Mucosa of descending colon (tissue), 3 donors: Measurements from ENCODE around the gene PHTF1. TPM values are rescaled to one million over a fixed set of nuclear protein-coding genes. Genes with fewer than 3 reads are reported as not detected.

Experiments used
- ATAC-seq: fragments of 200-7000 bp; cut with Tn5 transposase; one replicate; pipeline ENCODE4 v1.9.1; 2020; ENCODE audit warnings: mild to moderate bottlenecking, moderate library complexity
- DNase-seq, 3 donors: peaks; one replicate each; pipeline ENCODE4 v3.0.0-alpha.2; 2020
- H3K36me3 ChIP-seq: fragments of 200-600 bp; one replicate; pipeline ENCODE4 v1.8.0; 2021; ENCODE audit warnings: low read depth, mild to moderate bottlenecking
- H3K4me1 ChIP-seq: fragments of 200-600 bp; one replicate; pipeline ENCODE4 v1.8.0; 2021; ENCODE audit warnings: low read depth, mild to moderate bottlenecking
- H3K4me3 ChIP-seq: fragments of 200-600 bp; one replicate; pipeline ENCODE4 v1.8.0; 2021; ENCODE audit warnings: mild to moderate bottlenecking
- H3K9me3 ChIP-seq: fragments of 200-600 bp; one replicate; pipeline ENCODE4 v1.8.0; 2021; ENCODE audit warnings: mild to moderate bottlenecking
- CTCF ChIP-seq: fragments of 200-600 bp; IDR thresholded peaks from one replicate; pipeline ENCODE4 v1.8.0; 2022; ENCODE audit warnings: antibody characterized with exemption, mild to moderate bottlenecking
- intact Hi-C, 2 donors: fragments of 100-400 bp; cut with DNase I in 1 of 2; cut with micrococcal nuclease in 1 of 2; formaldehyde crosslinking; loops; one replicate each; pipeline versions ENCODE4 v1.11.0 to v1.11.1; 2022; cut with DNase I, micrococcal nuclease
- total RNA-seq, 3 donors: library from RNA; stranded (reverse); fragmentation: NEBNext Ultra II Directional in 2 of 3; extraction: Animal tissue kit (Norgen Biotek cat#: 25700) in 2 of 3; gene quantifications; one replicate each; pipeline versions ENCODE4 v1.2.1 to v1.2.4, GENCODE V29; 2021 to 2023
- donor health status: DM: no; HTN: no; CAD: no; lungs with moderate emphysema.
- donor health status: DM: no; HTN: no; CAD: no.
- donor health status: DM: no; HTN: yes; CAD: no.

The PHTF1 gene
- total RNA-seq, 3 donors from 2014 or later: 8.7 to 14.6 (median 10.8) TPM

GRCh38 chr1:113802367-113803007 lies 43.2 kb upstream of the PHTF1 start:
- TF ChIP-seq CTCF: no peak
- DNase-seq (no peak), ATAC-seq (no peak)
- Histone ChIP-seq H3K9me3 (no peaks in the 10 kb centered on the region), H3K4me1 (peaks cover 24% of the 10 kb centered on the region), H3K36me3 (no peaks in the 10 kb centered on the region), H3K4me3 (no peak overlapping the region)
- intact Hi-C loops: no loop called here

GRCh38 chr1:113800487-113800886 lies 41.2 kb upstream of the PHTF1 start:
- H3K4me1 ChIP-seq: peaks cover 22% of the 10 kb centered on the region

GRCh38 chr1:113797472-113797871 lies 38.2 kb upstream of the PHTF1 start:
- DNase-seq: no peak
- no peak overlapping the region for H3K4me3 ChIP-seq
- ATAC-seq: no peak
- no peaks in the 10 kb centered on the region for H3K36me3 ChIP-seq
- intact Hi-C loops: no loop called here
- H3K9me3 ChIP-seq: no peaks in the 10 kb centered on the region
- no peaks in the 10 kb centered on the region for H3K4me1 ChIP-seq
- no peak for TF ChIP-seq CTCF

More at GRCh38 chr1:113800487-113800886, 41.2 kb upstream of the PHTF1 start:
- DNase-seq (no peak), ATAC-seq (no peak)
- Histone ChIP-seq H3K9me3 (no peaks in the 10 kb centered on the region), H3K36me3 (no peaks in the 10 kb centered on the region), H3K4me3 (no peak overlapping the region)
- no peak for TF ChIP-seq CTCF
- intact Hi-C loops: no loop called here

GRCh38 chr1:113793878-113794834 lies 34.9 kb upstream of the PHTF1 start:
- no peak for DNase-seq
- ATAC-seq: peak; percentile 63
- H3K9me3 ChIP-seq: no peaks in the 10 kb centered on the region
- TF ChIP-seq CTCF: no peak
- intact Hi-C loops: no loop called here
- H3K36me3 ChIP-seq: no peaks in the 10 kb centered on the region
- H3K4me1 ChIP-seq: no peaks in the 10 kb centered on the region
- no peak overlapping the region for H3K4me3 ChIP-seq

GRCh38 chr1:113792986-113793385 lies 33.7 kb upstream of the PHTF1 start:
- TF ChIP-seq CTCF: no peak
- ATAC-seq: no peak

More at GRCh38 chr1:113792986-113793385, 33.7 kb upstream of the PHTF1 start:
- no peaks in the 10 kb centered on the region for H3K4me1 ChIP-seq
- H3K36me3 ChIP-seq: no peaks in the 10 kb centered on the region
- no peak for DNase-seq
- intact Hi-C loops: no loop called here
- H3K9me3 ChIP-seq: no peaks in the 10 kb centered on the region
- H3K4me3 ChIP-seq: no peak overlapping the region
